Nephron progenitor cell (in vitro differentiated cells): Measurements from ENCODE around the gene SSR2.

Experiments used
- DNase-seq: peaks from one replicate; pipeline ENCODE4 v3.0.0; 2021
- H3K27ac Mint-ChIP-seq: 2 replicates; pipeline ENCODE4 v1.8.0; 2021; ENCODE audit warnings: mild to moderate bottlenecking, moderate library complexity, mixed read lengths
- H3K27me3 Mint-ChIP-seq: 2 replicates; pipeline ENCODE4 v1.8.0; 2021; ENCODE audit warnings: mild to moderate bottlenecking, low read depth, mixed read lengths; ENCODE audit not compliant: poor library complexity
- H3K36me3 Mint-ChIP-seq: 2 replicates; pipeline ENCODE4 v1.8.0; 2021; ENCODE audit warnings: low read depth, mixed read lengths
- H3K4me1 Mint-ChIP-seq: 2 replicates; pipeline ENCODE4 v1.8.0; 2021; ENCODE audit warnings: mixed read lengths
- H3K4me3 Mint-ChIP-seq: 2 replicates; pipeline ENCODE4 v1.8.0; 2021; ENCODE audit warnings: mild to moderate bottlenecking, moderate library complexity, mixed read lengths
- H3K9me3 Mint-ChIP-seq: 2 replicates; pipeline ENCODE4 v1.8.0; 2021; ENCODE audit warnings: mild to moderate bottlenecking, moderate library complexity, mixed read lengths
- TF ChIP-seq, protein P1 (sequence below): fragments of 200-600 bp; sonication (generic); IDR thresholded peaks from 2 replicates; pipeline ENCODE4 v1.5.0; 2021; ENCODE audit warnings: antibody characterized with exemption

SSR2 gene

GRCh38 chr1:156019946-156020292 lies 832 bp downstream of the SSR2 start:
- Mint-ChIP-seq H3K27ac (peak overlapping the region; percentile 93), H3K36me3 (peaks cover 45% of the 10 kb centered on the region), H3K9me3 (no peaks in the 10 kb centered on the region), H3K4me1 (peaks cover 27% of the 10 kb centered on the region), H3K4me3 (peak overlapping the region; percentile 94), H3K27me3 (peaks cover 15% of the 10 kb centered on the region)
- TF ChIP-seq, protein P1, sequence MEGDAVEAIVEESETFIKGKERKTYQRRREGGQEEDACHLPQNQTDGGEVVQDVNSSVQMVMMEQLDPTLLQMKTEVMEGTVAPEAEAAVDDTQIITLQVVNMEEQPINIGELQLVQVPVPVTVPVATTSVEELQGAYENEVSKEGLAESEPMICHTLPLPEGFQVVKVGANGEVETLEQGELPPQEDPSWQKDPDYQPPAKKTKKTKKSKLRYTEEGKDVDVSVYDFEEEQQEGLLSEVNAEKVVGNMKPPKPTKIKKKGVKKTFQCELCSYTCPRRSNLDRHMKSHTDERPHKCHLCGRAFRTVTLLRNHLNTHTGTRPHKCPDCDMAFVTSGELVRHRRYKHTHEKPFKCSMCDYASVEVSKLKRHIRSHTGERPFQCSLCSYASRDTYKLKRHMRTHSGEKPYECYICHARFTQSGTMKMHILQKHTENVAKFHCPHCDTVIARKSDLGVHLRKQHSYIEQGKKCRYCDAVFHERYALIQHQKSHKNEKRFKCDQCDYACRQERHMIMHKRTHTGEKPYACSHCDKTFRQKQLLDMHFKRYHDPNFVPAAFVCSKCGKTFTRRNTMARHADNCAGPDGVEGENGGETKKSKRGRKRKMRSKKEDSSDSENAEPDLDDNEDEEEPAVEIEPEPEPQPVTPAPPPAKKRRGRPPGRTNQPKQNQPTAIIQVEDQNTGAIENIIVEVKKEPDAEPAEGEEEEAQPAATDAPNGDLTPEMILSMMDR, result no peak
- DNase-seq, result no peak

- no peak for DNase-seq
- Mint-ChIP-seq H3K4me3 (no peak overlapping the region), H3K4me1 (peaks cover 27% of the 10 kb centered on the region), H3K27me3 (no peaks in the 10 kb centered on the region), H3K27ac (peak overlapping the region; percentile 66), H3K36me3 (peaks cover 85% of the 10 kb centered on the region), H3K9me3 (no peaks in the 10 kb centered on the region)
- TF ChIP-seq, protein P1, result no peak
Measured at GRCh38 chr1:156014829-156015228, 5.9 kb downstream of the SSR2 start.

- Mint-ChIP-seq H3K36me3 (peaks cover 75% of the 10 kb centered on the region), H3K4me3 (no peak overlapping the region), H3K27me3 (no peaks in the 10 kb centered on the region), H3K9me3 (no peaks in the 10 kb centered on the region), H3K27ac (no peak overlapping the region), H3K4me1 (peaks cover 28% of the 10 kb centered on the region)
- TF ChIP-seq, protein P1, result no peak
- no peak for DNase-seq
Measured at GRCh38 chr1:156012051-156012817, 8.5 kb downstream of the SSR2 start.

- peak; percentile 40 for DNase-seq
- Mint-ChIP-seq H3K9me3 (no peaks in the 10 kb centered on the region), H3K4me3 (peak overlapping the region; percentile 50), H3K27ac (peak overlapping the region; percentile 97), H3K4me1 (peaks cover 42% of the 10 kb centered on the region), H3K36me3 (peaks cover 65% of the 10 kb centered on the region), H3K27me3 (peaks cover 2% of the 10 kb centered on the region)
- TF ChIP-seq, protein P1, result no peak
Measured at GRCh38 chr1:156009404-156009803, 11.3 kb downstream of the SSR2 start.

- Mint-ChIP-seq H3K4me3 (no peak overlapping the region), H3K36me3 (peaks cover 39% of the 10 kb centered on the region), H3K9me3 (no peaks in the 10 kb centered on the region), H3K27ac (peak overlapping the region; percentile 52), H3K27me3 (peaks cover 2% of the 10 kb centered on the region), H3K4me1 (peaks cover 57% of the 10 kb centered on the region)
- TF ChIP-seq, protein P1, result no peak
- DNase-seq, result no peak
Measured at GRCh38 chr1:156006666-156007376, 13.9 kb downstream of the SSR2 start.
